A549 treated with GW870086 at 1 μM for 4 hours (cell line): Measurements from ENCODE around the gene CBLN3. TPM values are rescaled to one million over a fixed set of nuclear protein-coding genes. Genes with fewer than 3 reads are reported as not detected.

Source experiments
- total RNA-seq: library from RNA; stranded (reverse); fragments of 200-300 nt; extraction: Qiagen RNA extraction; gene quantifications from 5 replicates; pipeline ENCODE4 v1.2.3, GENCODE V29; 2022; ENCODE audit warnings: low read depth

Gene CBLN3
- total RNA-seq, result 1.0 to 1.7 TPM (median 1.2 TPM) in 5 replicates

GRCh38 chr14:24429395-24430142, at the start of gene CBLN3, which contains the start of gene KHNYN:
CBLN3 (minus strand) TSS chr14:24429668; CDS start chr14:24429054, 614 bp downstream.
KHNYN (plus strand) TSS chr14:24429954; CDS start chr14:24430731, 777 bp downstream.

DNA sequence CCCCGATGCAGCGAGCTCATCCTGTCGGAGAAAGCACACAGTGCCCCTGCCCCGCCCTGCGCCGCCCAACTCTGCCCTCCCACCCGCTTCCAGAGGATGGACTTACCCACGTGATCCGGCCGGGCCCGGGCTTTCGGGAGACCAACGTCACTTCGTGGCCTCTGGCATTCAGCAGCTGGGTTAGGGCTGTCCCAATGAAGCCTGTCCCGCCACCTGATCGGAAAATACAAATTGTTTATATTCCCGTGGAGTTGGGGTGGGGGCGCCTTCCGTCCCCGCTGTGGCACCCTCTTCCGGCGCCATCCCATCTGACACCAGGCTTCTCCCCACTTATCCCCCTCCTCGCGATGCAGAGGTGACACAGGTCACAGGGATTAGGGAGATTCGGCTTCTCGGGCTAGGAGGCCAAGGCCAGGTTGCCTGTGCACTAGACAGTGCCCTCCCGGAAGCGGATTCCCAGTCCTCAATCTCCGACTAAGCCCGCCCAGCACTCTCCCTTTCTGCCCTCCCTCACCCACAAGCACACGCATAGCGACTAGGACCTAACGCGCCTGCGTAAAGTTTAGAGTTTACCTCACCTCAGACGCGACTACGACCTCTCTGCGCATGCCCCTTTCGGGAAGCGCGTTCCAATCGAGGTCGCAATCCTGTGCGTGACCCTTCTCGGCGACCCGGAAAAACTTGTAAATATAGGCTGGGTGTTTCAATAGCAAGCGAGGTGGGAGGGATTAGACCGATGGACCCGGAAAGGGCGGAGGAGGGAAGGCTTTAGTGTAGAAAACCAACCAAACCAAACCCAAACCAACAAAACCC, 13.0 kb upstream of the CBLN3 start, which contains the start of gene SDR39U1:
Gene SDR39U1, minus strand, starts transcription at position 537 of the 813 bp plus-strand sequence. Its CDS starts 7 bp downstream, at position 530.

GRCh38 chr14:24398653-24399446, 30.6 kb downstream of the CBLN3 start, which contains the start of gene NYNRIN:
NYNRIN (plus strand) TSS chr14:24399003; CDS start chr14:24399247, 244 bp downstream.

Other genes with a start within 250 kb of the CBLN3 start
- gene IPO4, start 240.9 kb downstream of the CBLN3 start, total RNA-seq, result 71.7 to 83.4 TPM (median 76.3 TPM) in 5 replicates
- 63.4 to 67.1 TPM (median 65.5 TPM) in 5 replicates for gene TM9SF1, start 234.2 kb downstream of the CBLN3 start, total RNA-seq
- not detected in 5 replicates for gene TSSK4, start 224.0 kb downstream of the CBLN3 start, total RNA-seq
- 76.1 to 96.4 TPM (median 81.8 TPM) in 5 replicates for gene CHMP4A, start 216.2 kb downstream of the CBLN3 start, total RNA-seq
- gene MDP1, start 213.6 kb downstream of the CBLN3 start, total RNA-seq, result 28.4 to 32.8 TPM (median 30.6 TPM) in 5 replicates
- 438 to 493 TPM (median 454 TPM) in 5 replicates for gene NEDD8, start 197.3 kb downstream of the CBLN3 start, total RNA-seq
- 55.3 to 62.7 TPM (median 61.5 TPM) in 5 replicates for gene GMPR2, start 196.7 kb downstream of the CBLN3 start, total RNA-seq
- 31.8 to 38.3 TPM (median 37.1 TPM) in 5 replicates for gene TINF2, start 187.0 kb downstream of the CBLN3 start, total RNA-seq
- 0.81 to 1.5 TPM (median 1.2 TPM) in 5 replicates for gene TGM1, start 166.5 kb downstream of the CBLN3 start, total RNA-seq
- gene RABGGTA, start 158.1 kb downstream of the CBLN3 start, total RNA-seq, result 16.1 to 17.8 TPM (median 17.2 TPM) in 5 replicates
- gene DHRS1, start 129.9 kb downstream of the CBLN3 start, total RNA-seq, result 8.1 to 13.1 TPM (median 10.3 TPM) in 5 replicates
- 14.8 to 17.6 TPM (median 16.2 TPM) in 5 replicates for gene NOP9, start 129.8 kb downstream of the CBLN3 start, total RNA-seq
- gene CIDEB, start 121.7 kb downstream of the CBLN3 start, total RNA-seq, result 0.17 to 0.72 TPM (median 0.19 TPM) in 5 replicates
- gene LTB4R2, start 119.5 kb downstream of the CBLN3 start, total RNA-seq, result 2.8 to 5.1 TPM (median 4.4 TPM) in 5 replicates
- 3.9 to 6.3 TPM (median 5.2 TPM) in 5 replicates for gene LTB4R, start 118.2 kb downstream of the CBLN3 start, total RNA-seq
- not detected in 5 replicates for gene ADCY4, start 94.6 kb downstream of the CBLN3 start, total RNA-seq
- gene RIPK3, start 89.7 kb downstream of the CBLN3 start, total RNA-seq, result not detected in 5 replicates
- gene NFATC4, start 61.5 kb downstream of the CBLN3 start, total RNA-seq, result 0.06 to 0.47 TPM (median 0.31 TPM) in 3 of 5 replicates, not detected in the others
- gene NYNRIN, start 30.7 kb downstream of the CBLN3 start, total RNA-seq, result 0.25 to 0.34 TPM (median 0.26 TPM) in 5 replicates
- gene KHNYN, start 286 bp upstream of the CBLN3 start, total RNA-seq, result 23.4 to 28.8 TPM (median 27.6 TPM) in 5 replicates
- gene SDR39U1, start 13.1 kb upstream of the CBLN3 start, total RNA-seq, result 42.3 to 50.6 TPM (median 48.6 TPM) in 5 replicates
- gene CMA1, start 78.6 kb upstream of the CBLN3 start, total RNA-seq, result not detected in 5 replicates
- not detected in 5 replicates for gene CTSG, start 146.6 kb upstream of the CBLN3 start, total RNA-seq
- gene GZMH, start 180.0 kb upstream of the CBLN3 start, total RNA-seq, result not detected in 5 replicates
- gene GZMB, start 204.5 kb upstream of the CBLN3 start, total RNA-seq, result not detected in 5 replicates